MCF 10A (cell line): Measurements from ENCODE around the gene TNNI3K. TPM values are rescaled to one million over a fixed set of nuclear protein-coding genes. Genes with fewer than 3 reads are reported as not detected.
A peak's percentile ranks its signal among the peaks of the same experiment; 100 is the strongest.

ENCODE experiments used
- BruUV-seq: library from RNA; stranded (reverse); fragments of 400-500 nt; replicated peaks from 2 replicates; lab custom pipeline; 2021; lab: Mats Ljungman, UMichigan
- CTCF ChIA-PET: fragments of 300-600 bp; sonication (Branson Sonifier 250); formaldehyde crosslinking; extraction: SDS; loops from one replicate; lab custom pipeline; 2021; ENCODE audit warnings: antibody characterized with exemption, inconsistent platforms; lab: Yijun Ruan, JAX
- POLR2A ChIA-PET: fragments of 300-600, 350-650 bp; sonication (Branson Sonifier 250); formaldehyde crosslinking; extraction: SDS; loops from one replicate; lab custom pipeline; 2020; ENCODE audit warnings: antibody characterized with exemption, inconsistent platforms; lab: Yijun Ruan, JAX
- DNase-seq: peaks from one replicate; pipeline ENCODE4 v3.0.0-alpha.2; 2018; ENCODE audit not compliant: unreplicated experiment
- H3K27ac Mint-ChIP-seq: one replicate; pipeline ENCODE4 v1.8.0; 2022; ENCODE audit warnings: mild to moderate bottlenecking, low read depth, mixed read lengths; ENCODE audit not compliant: unreplicated experiment
- H3K27me3 Mint-ChIP-seq: one replicate; pipeline ENCODE4 v1.8.0; 2022; ENCODE audit warnings: mixed read lengths; ENCODE audit not compliant: insufficient read depth, unreplicated experiment
- H3K36me3 Mint-ChIP-seq: one replicate; pipeline ENCODE4 v1.8.0; 2022; ENCODE audit warnings: mild to moderate bottlenecking, moderate library complexity, mixed read lengths; ENCODE audit not compliant: insufficient read depth, unreplicated experiment
- H3K4me1 Mint-ChIP-seq: one replicate; pipeline ENCODE4 v1.8.0; 2022; ENCODE audit warnings: mixed read lengths; ENCODE audit not compliant: insufficient read depth, unreplicated experiment
- H3K4me3 Mint-ChIP-seq: one replicate; pipeline ENCODE4 v1.8.0; 2022; ENCODE audit warnings: mild to moderate bottlenecking, moderate library complexity, mixed read lengths; ENCODE audit not compliant: unreplicated experiment
- H3K9me3 Mint-ChIP-seq: one replicate; pipeline ENCODE4 v1.8.0; 2022; ENCODE audit warnings: mixed read lengths; ENCODE audit not compliant: unreplicated experiment
- intact Hi-C: fragments of 100-400 bp; cut with micrococcal nuclease; formaldehyde crosslinking; loops from 2 replicates; pipeline ENCODE4 v1.14.1; 2022
- total RNA-seq: library from RNA; stranded (reverse); gene quantifications from 2 replicates; pipeline ENCODE4 v1.2.3, GENCODE V29; 2022
- TF ChIP-seq, protein P1 (sequence below): fragments of 200-600 bp; IDR thresholded peaks from one replicate; pipeline ENCODE4 v1.8.0; 2022; ENCODE audit warnings: antibody characterized with exemption, mild to moderate bottlenecking; ENCODE audit not compliant: unreplicated experiment

TNNI3K gene
- total RNA-seq, 1 experiment from 2014 or later: not detected

DNA sequence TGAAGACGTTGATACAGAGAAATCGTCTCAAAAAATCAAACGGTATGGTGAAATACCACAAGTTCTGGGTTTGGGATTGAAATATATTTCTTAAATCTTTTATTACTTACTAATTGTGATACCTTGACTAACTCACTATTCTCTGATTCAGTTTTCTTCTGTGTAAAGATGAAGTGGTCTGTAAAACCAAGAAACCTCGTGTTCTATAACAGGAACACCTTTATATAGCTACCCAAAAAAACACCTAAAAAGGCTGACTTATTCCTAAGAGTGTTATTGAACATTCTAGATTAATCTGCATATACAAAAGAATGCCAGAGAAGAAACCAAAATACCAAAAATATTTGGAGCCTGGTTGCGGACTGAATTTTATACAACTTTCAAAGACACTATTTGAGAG lies 37.9 kb upstream of the TNNI3K start:
- H3K9me3 Mint-ChIP-seq: no peaks in the 10 kb centered on the region
- no peak for DNase-seq
- ChIA-PET POLR2A (no interaction called here), CTCF (no interaction called here)
- intact Hi-C loops: no loop called here
- peaks cover 4% of the 10 kb centered on the region for H3K4me1 Mint-ChIP-seq
- H3K36me3 Mint-ChIP-seq: peaks cover 20% of the 10 kb centered on the region
- peak overlapping the region; percentile 97 for H3K27ac Mint-ChIP-seq
- peak overlapping the region; percentile 93 for H3K4me3 Mint-ChIP-seq
- no TSS peak for BruUV-seq
- TF ChIP-seq, protein P1, sequence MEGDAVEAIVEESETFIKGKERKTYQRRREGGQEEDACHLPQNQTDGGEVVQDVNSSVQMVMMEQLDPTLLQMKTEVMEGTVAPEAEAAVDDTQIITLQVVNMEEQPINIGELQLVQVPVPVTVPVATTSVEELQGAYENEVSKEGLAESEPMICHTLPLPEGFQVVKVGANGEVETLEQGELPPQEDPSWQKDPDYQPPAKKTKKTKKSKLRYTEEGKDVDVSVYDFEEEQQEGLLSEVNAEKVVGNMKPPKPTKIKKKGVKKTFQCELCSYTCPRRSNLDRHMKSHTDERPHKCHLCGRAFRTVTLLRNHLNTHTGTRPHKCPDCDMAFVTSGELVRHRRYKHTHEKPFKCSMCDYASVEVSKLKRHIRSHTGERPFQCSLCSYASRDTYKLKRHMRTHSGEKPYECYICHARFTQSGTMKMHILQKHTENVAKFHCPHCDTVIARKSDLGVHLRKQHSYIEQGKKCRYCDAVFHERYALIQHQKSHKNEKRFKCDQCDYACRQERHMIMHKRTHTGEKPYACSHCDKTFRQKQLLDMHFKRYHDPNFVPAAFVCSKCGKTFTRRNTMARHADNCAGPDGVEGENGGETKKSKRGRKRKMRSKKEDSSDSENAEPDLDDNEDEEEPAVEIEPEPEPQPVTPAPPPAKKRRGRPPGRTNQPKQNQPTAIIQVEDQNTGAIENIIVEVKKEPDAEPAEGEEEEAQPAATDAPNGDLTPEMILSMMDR: no peak
- no peaks in the 10 kb centered on the region for H3K27me3 Mint-ChIP-seq

DNA sequence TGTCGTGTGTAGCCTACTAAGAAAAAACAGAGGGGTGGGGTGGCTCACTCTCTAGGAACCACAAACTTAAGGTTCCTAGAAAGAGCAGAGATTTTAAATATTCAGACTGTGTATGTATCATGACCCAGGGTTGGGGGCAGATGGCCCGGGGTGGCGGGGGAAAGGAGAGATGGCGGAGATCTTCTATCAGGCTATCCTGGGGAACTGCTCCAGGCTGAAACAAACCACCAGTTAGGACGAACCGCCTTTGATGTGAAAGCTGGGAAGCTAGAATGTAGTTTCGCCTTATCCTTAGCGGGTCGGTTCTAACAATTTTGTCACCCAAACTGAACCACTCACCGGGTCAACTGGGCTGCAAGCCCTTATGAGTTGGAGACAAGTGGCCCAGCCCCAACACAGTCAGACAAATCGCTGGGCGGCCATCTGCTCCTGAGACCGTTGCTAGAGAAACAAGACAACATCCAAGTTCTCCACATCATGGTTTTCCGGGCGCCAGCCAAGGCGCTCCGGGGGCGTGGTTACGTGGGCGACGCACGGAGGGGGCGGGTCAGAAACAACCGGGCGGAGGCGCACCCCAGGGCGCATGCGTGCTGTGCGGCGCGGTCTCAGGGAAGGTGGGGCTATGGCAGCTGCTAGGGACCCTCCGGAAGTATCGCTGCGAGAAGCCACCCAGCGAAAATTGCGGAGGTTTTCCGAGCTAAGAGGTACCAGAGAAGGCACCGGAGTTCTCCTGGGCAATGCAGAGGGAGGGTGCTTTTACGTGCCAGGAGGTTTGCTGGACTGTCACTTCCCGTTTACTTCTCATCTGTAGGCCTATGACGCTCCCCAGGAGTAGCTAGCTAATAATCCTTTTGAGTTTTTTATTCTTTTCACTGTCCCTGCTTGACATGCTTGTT lies 37.3 kb upstream of the TNNI3K start, which contains the start of the genes FPGT and LRRIQ3:
FPGT (plus strand) TSS at position 586 of the 896 bp plus-strand sequence; CDS start at position 623, 37 bp downstream.
LRRIQ3 (minus strand) TSS at position 520 of the 896 bp plus-strand sequence. CDS start 14,492 bp downstream, outside the sequence.
- Mint-ChIP-seq H3K36me3 (peaks cover 20% of the 10 kb centered on the region), H3K27me3 (no peaks in the 10 kb centered on the region), H3K4me3 (peak within 1 kb of the TSS; percentile 93), H3K4me1 (peaks cover 4% of the 10 kb centered on the region), H3K9me3 (no peaks in the 10 kb centered on the region), H3K27ac (peak within 1 kb of the TSS; percentile 97)
- POLR2A ChIA-PET: interaction anchor here (1.0 to 1.6 kb wide), 2 partner anchors 11 to 536 kb away, joined by 5 to 8 read pairs; no protein-coding TSS in a partner anchor
- TSS peak; percentile 91 for BruUV-seq
- CTCF ChIA-PET: interaction anchor here (1.0 kb wide), 1 partner anchor 37 kb away, joined by 3 read pairs; no protein-coding TSS in a partner anchor
- intact Hi-C loops: loop anchor here (2.0 kb wide), 1 partner anchor 265 kb away; no protein-coding TSS in a partner anchor
- DNase-seq: peak; percentile 91
- TF ChIP-seq, protein P1: no peak

DNA sequence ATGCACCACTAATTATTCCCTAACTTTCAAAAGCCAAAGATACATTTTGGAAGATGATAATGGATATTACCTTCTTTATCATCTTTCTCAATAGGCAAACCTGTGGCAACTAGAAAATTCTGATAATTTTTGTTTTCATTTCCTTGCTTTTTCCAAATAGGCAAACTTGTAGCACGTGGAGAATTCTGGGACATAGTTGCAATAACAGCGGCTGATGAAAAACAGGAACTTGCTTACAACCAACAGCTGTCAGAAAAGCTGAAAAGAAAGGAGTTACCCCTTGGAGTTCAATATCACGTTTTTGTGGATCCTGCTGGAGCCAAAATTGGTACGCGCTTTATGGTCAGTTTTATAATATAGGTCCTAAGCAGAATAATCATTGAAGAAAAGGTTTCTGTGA lies 35.7 kb upstream of the TNNI3K start:
- Mint-ChIP-seq H3K27ac (no peak overlapping the region), H3K4me1 (peaks cover 4% of the 10 kb centered on the region), H3K9me3 (no peaks in the 10 kb centered on the region), H3K27me3 (no peaks in the 10 kb centered on the region), H3K4me3 (peak overlapping the region; percentile 93), H3K36me3 (peaks cover 25% of the 10 kb centered on the region)
- no TSS peak for BruUV-seq
- TF ChIP-seq, protein P1: no peak
- POLR2A ChIA-PET: interaction anchor here (1.6 kb wide), 1 partner anchor 534 kb away, joined by 5 read pairs; no protein-coding TSS in a partner anchor
- DNase-seq: no peak
- CTCF ChIA-PET: interaction anchor here (0.6 kb wide), 1 partner anchor 23 kb away, joined by 3 read pairs; no protein-coding TSS in a partner anchor
- intact Hi-C loops: loop anchor here (2.0 kb wide), 1 partner anchor 263 kb away; no protein-coding TSS in a partner anchor

DNA sequence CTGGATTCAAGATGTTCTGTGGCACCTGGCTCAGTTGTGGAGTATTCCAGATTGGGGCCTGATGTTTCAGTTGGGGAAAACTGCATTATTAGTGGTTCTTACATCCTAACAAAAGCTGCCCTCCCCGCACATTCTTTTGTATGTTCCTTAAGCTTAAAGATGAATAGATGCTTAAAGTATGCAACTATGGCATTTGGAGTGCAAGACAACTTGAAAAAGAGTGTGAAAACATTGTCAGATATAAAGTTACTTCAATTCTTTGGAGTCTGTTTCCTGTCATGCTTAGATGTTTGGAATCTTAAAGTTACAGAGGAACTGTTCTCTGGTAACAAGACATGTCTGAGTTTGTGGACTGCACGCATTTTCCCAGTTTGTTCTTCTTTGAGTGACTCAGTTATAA lies 29.9 kb upstream of the TNNI3K start:
- TF ChIP-seq, protein P1: no peak
- DNase-seq: no peak
- H3K36me3 Mint-ChIP-seq: peaks cover 36% of the 10 kb centered on the region
- no TSS peak for BruUV-seq
- intact Hi-C loops: no loop called here
- ChIA-PET POLR2A (no interaction called here), CTCF (no interaction called here)
- no peaks in the 10 kb centered on the region for H3K9me3 Mint-ChIP-seq
- no peaks in the 10 kb centered on the region for H3K4me1 Mint-ChIP-seq
- H3K27me3 Mint-ChIP-seq: no peaks in the 10 kb centered on the region
- H3K4me3 Mint-ChIP-seq: no peak overlapping the region
- H3K27ac Mint-ChIP-seq: no peak overlapping the region
